HepG2 (cell line): Measurements from ENCODE around the gene WDHD1. TPM values are rescaled to one million over a fixed set of nuclear protein-coding genes. Genes with fewer than 3 reads are reported as not detected.

Experiments used
- ATF7 ChIP-seq, 2 experiments: fragments of 450-650 bp in 1 of 2; sonication (generic) in 1 of 2; formaldehyde crosslinking in 1 of 2; IDR thresholded peaks; 2 replicates each; pipeline versions ENCODE4 v1.4.0 to v1.6.1; 2016 to 2020; ENCODE audit warnings: antibody characterized with exemption in 1 of 2, mild to moderate bottlenecking in 1 of 2, missing genetic modification reagents in 1 of 2
- FOXJ3 ChIP-seq: sonication (generic); formaldehyde crosslinking; IDR thresholded peaks from 2 replicates; pipeline ENCODE4 v1.4.0; 2020; ENCODE audit warnings: missing genetic modification reagents, mild to moderate bottlenecking, borderline replicate concordance
- HINFP ChIP-seq: sonication (generic); formaldehyde crosslinking; IDR thresholded peaks from 2 replicates; pipeline ENCODE4 v1.4.0; 2020; ENCODE audit warnings: low read depth, mild to moderate bottlenecking, missing genetic modification reagents
- IKZF1 ChIP-seq: fragments of 450-650 bp; IDR thresholded peaks from 2 replicates; pipeline ENCODE4 v1.7.1; 2016
- KLF9 ChIP-seq: IDR thresholded peaks from 2 replicates; pipeline ENCODE4 v1.6.1; 2016; ENCODE audit warnings: low read depth
- MYC ChIP-seq: sonication (generic); formaldehyde crosslinking; IDR thresholded peaks from 2 replicates; pipeline ENCODE4 v1.9.0; 2021; ENCODE audit warnings: missing genetic modification reagents, borderline replicate concordance
- PAX8 ChIP-seq: sonication (generic); formaldehyde crosslinking; IDR thresholded peaks from 2 replicates; pipeline ENCODE4 v1.8.0; 2022; ENCODE audit warnings: mild to moderate bottlenecking, missing genetic modification reagents, borderline replicate concordance
- REST ChIP-seq, 2 experiments: IDR thresholded peaks; 2 replicates each; pipeline ENCODE4 v1.6.1; 2011 to 2012; ENCODE audit warnings: low read length in 2 of 2, borderline replicate concordance in 1 of 2, low read depth in 1 of 2, mild to moderate bottlenecking in 1 of 2, moderate library complexity in 1 of 2
- SP140L ChIP-seq: sonication (generic); formaldehyde crosslinking; IDR thresholded peaks from 2 replicates; pipeline ENCODE4 v1.4.0; 2020; ENCODE audit warnings: missing genetic modification reagents, borderline replicate concordance
- ZNF576 ChIP-seq: sonication (generic); formaldehyde crosslinking; IDR thresholded peaks from 2 replicates; pipeline ENCODE4 v1.4.0; 2020; ENCODE audit warnings: mild to moderate bottlenecking, missing genetic modification reagents
- ZNF629 ChIP-seq: sonication (generic); formaldehyde crosslinking; conservative IDR thresholded peaks from 2 replicates; pipeline ENCODE4 v1.5.0; 2020; ENCODE audit warnings: missing genetic modification reagents
- ZNF687 ChIP-seq: sonication (generic); formaldehyde crosslinking; IDR thresholded peaks from 2 replicates; pipeline ENCODE4 v1.5.1; 2020; ENCODE audit warnings: mild to moderate bottlenecking, missing genetic modification reagents, moderate library complexity
- polyA plus RNA-seq, 8 experiments: library from polyadenylated mRNA; depleted of rRNA in 3 of 8; stranded (reverse) in 7 of 8; unstranded in 1 of 8; fragments of >200 nt; fragmentation: Illumina TruSeq in 4 of 8; extraction: Trizol in 4 of 8; gene quantifications; 2 replicates each; pipeline versions ENCODE4 v1.2.1 to v1.2.3, GENCODE V29; 2011 to 2016; ENCODE audit warnings: low read depth in 4 of 8, missing spikeins in 1 of 8, mixed read lengths in 1 of 8; ENCODE audit not compliant: insufficient read depth in 1 of 8
- total RNA-seq, 5 experiments: library from RNA; depleted of rRNA; stranded (reverse); fragments of >200 nt; fragmentation: Illumina TruSeq; extraction: Trizol; gene quantifications; 2 replicates each; pipeline ENCODE4 v1.2.3, GENCODE V29; 2016; ENCODE audit warnings: low read depth in 1 of 5
- TF ChIP-seq, protein P1 (sequence below): IDR thresholded peaks from 2 replicates; pipeline ENCODE4 v1.6.1; 2016; ENCODE audit warnings: low read depth
- TF ChIP-seq, protein P2 (sequence below): sonication (generic); formaldehyde crosslinking; IDR thresholded peaks from 2 replicates; pipeline ENCODE4 v1.8.1; 2023; ENCODE audit warnings: missing genetic modification reagents, mild to moderate bottlenecking, borderline replicate concordance

Gene WDHD1
- total and polyA plus RNA-seq, 2 of the 13 experiments (the other 11 are each of a cell fraction or from before 2014, with no cell fraction given) = 5.5 to 27.5 TPM

- TF ChIP-seq ZNF687 (CRISPR knock-in tag) (peak; percentile 88), KLF9 (CRISPR knock-in tag) (no peak), ZNF629 (CRISPR knock-in tag) (no peak), SP140L (no peak), IKZF1 (no peak), HINFP (CRISPR knock-in tag) (peak; percentile 71; the same call in 1 of the 2 replicates), REST (IDR thresholded peaks at IDR 0.05; ENCODE audit: borderline replicate concordance in 1 of 2, low read depth in 1 of 2, low read length in 2 of 2) (no peak), ATF7 (IDR thresholded peaks at IDR 0.05) (no peak), ATF7 (CRISPR knock-in tag; IDR thresholded peaks at IDR 0.05) (no peak), FOXJ3 (CRISPR knock-in tag) (no peak), PAX8 (CRISPR knock-in tag) (peak; percentile 19; the same call in 1 of the 2 replicates), ZNF576 (CRISPR knock-in tag) (no peak), MYC (CRISPR knock-in tag) (no peak)
- TF ChIP-seq, protein P1, sequence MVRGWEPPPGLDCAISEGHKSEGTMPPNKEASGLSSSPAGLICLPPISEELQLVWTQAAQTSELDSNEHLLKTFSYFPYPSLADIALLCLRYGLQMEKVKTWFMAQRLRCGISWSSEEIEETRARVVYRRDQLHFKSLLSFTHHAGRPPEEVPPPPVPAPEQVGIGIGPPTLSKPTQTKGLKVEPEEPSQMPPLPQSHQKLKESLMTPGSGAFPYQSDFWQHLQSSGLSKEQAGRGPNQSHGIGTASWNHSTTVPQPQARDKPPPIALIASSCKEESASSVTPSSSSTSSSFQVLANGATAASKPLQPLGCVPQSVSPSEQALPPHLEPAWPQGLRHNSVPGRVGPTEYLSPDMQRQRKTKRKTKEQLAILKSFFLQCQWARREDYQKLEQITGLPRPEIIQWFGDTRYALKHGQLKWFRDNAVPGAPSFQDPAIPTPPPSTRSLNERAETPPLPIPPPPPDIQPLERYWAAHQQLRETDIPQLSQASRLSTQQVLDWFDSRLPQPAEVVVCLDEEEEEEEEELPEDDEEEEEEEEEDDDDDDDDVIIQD (CRISPR knock-in tag) = no peak
- TF ChIP-seq, protein P2, sequence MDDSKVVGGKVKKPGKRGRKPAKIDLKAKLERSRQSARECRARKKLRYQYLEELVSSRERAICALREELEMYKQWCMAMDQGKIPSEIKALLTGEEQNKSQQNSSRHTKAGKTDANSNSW (CRISPR knock-in tag) = no peak; the same call in 1 of the 2 replicates
These were observed 124.1 kb downstream of the WDHD1 start, which contains the start of gene GCH1 (continued) for GRCh38 chr14:54902521-54903420.
